Upper lobe of left lung (tissue), 4 donors: ENCODE measurements around the gene ACTG1.
A peak's percentile ranks its signal among the peaks of the same experiment; 100 is the strongest.

ENCODE experiments used
- CTCF ChIP-seq, 6 experiments: fragments of 450-650 bp in 4 of 6; fragments of 200-600 bp in 2 of 6; sonication (generic) in 2 of 6; IDR thresholded peaks; one replicate each; pipeline ENCODE4 v1.5.1; 2016 to 2019; ENCODE audit warnings: antibody characterized with exemption in 6 of 6
- EP300 ChIP-seq, 4 donors: sonication (generic); formaldehyde crosslinking; IDR thresholded peaks; one replicate each; pipeline ENCODE4 v1.5.1; 2017; ENCODE audit warnings: antibody characterized with exemption in 4 of 4, control low read depth in 2 of 4
- POLR2A ChIP-seq, 4 donors: fragments of 450-650 bp; IDR thresholded peaks; one replicate each; pipeline ENCODE4 v1.5.1; 2016 to 2017; ENCODE audit warnings: antibody characterized with exemption in 4 of 4, mild to moderate bottlenecking in 2 of 4
- POLR2AphosphoS5 ChIP-seq, 2 donors: sonication (generic); formaldehyde crosslinking; IDR thresholded peaks; one replicate each; pipeline ENCODE4 v1.5.1; 2017; ENCODE audit warnings: antibody characterized with exemption in 2 of 2

DNA sequence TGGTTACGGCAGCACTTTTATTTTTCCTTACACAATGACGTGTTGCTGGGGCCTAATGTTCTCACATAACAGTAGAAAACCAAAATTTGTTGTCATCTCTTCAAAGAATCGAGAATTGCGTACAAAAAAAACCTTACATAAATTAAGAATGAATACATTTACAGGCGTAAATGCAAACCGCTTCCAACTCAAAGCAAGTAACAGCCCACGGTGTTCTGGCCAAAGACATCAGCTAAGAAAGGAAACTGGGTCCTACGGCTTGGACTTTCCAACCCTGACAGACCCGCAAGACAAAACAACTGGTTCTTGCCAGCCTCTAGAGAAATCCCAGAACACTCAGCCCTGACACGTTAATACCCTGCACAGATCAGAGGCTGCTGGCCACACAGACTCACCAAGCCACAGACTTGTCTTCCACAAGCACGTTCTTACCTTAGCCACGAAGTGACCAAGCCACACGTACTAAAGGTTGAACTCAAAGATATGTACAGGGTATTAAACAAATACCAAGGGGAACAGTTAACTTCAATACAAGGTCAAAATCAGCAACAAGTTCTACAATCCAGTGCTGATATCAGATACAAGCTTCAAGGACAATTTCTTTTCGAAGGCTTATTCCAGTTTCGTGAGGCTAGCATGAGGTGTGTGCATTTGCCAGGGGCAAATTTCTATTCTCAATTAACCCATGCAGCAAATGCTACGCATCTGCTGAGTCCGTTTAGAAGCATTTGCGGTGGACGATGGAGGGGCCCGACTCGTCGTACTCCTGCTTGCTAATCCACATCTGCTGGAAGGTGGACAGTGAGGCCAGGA is 2.4 kb downstream of the ACTG1 start:
- no peak for TF ChIP-seq EP300 (IDR thresholded peaks at IDR 0.05)
- TF ChIP-seq CTCF (IDR thresholded peaks at IDR 0.05) = no peak
- no peak for TF ChIP-seq POLR2A (IDR thresholded peaks at IDR 0.05)
- peak in 1 of 2 donors; percentile 21 for TF ChIP-seq POLR2AphosphoS5 (IDR thresholded peaks at IDR 0.05)
